ENCODE results near the gene DDN. TPM values are rescaled to one million over a fixed set of nuclear protein-coding genes. Genes with fewer than 3 reads are reported as not detected.

The DDN gene
- total and polyA plus RNA-seq, 2 donors (not counting 3 experiments of a cell fraction or from before 2014, with no cell fraction given), result 0.07 to 0.22 TPM

DNA sequence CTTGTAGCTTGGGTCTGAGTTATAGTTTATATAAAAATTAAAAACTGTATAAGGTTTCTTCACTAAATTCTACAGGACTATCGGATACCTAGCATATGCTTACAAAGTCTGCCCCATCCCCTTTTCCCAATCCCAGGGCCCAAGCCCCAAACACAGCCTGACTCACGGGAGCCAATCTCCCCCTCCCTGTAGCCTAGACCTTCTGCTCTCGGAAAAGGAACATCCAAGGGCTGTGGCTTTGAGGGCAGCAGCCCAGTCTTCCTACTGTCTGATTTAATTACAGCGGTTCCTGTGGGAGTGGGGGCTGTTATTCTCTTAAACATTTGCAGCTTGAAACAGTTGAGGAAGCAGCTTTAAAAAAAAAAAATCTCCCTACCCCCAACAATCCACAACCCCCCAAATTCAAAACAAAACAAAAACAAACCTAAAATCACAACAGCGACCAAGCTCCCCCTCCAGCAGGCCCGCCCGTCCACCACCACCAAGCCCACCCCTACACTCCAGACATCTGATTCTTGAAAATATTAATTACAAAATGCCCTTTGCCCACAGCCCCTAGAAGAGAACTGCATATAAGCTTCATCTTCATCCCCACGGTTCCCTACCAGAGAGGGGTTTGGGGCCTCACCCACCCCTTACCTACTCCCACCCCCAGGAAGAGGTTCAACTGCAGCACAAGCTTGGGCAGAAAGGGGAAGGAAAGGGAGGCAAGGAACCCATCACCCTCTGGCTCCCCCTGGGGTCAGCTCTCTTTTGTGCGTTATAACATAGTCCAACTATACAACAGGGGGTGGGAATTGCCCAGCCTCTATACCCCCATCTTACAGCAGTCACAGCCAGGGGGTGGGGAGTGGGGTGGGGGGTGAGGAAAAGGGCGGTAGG lies 20.5 kb upstream of the DDN start:
- Histone ChIP-seq H3K4me3 (replicated peaks in 1 of 3; ENCODE audit: insufficient read depth in 1 of 3, low read depth in 1 of 3, low read length in 3 of 3) (no peak overlapping the region), H3K9me1 (replicated peaks; ENCODE audit: control insufficient read depth, extremely low read depth, insufficient read depth, low read length) (no peaks in the 10 kb centered on the region), H3K9ac (replicated peaks; ENCODE audit: extremely low read depth, insufficient read depth, low read length) (peak overlapping the region; percentile 41), H3K27me3 (ENCODE audit: control insufficient read depth in 2 of 2, insufficient read depth in 2 of 2, low read length in 2 of 2) (no peaks in the 10 kb centered on the region), H3K9me3 (replicated peaks; ENCODE audit: control insufficient read depth, insufficient read depth, low read length) (no peaks in the 10 kb centered on the region), H3K36me3 (ENCODE audit: control insufficient read depth in 2 of 2, extremely low read depth in 1 of 2, insufficient read depth in 2 of 2, low read length in 2 of 2) (peaks cover 5 to 26% of the 10 kb centered on the region in 2 experiments), H4K20me1 (replicated peaks; ENCODE audit: control insufficient read depth, extremely low read depth, insufficient read depth, low read length) (no peaks in the 10 kb centered on the region), H3K79me2 (ENCODE audit: control insufficient read depth, insufficient read depth, low read length) (peaks cover 7% of the 10 kb centered on the region), H3K27ac (ENCODE audit: insufficient read depth, low read depth, low read length) (peak overlapping the region; percentile 98), H3K4me2 (ENCODE audit: insufficient read depth, low read length) (peak overlapping the region; percentile 29), H2AFZ (ENCODE audit: low read depth, low read length) (no peak overlapping the region), H3K4me1 (ENCODE audit: control insufficient read depth, extremely low read depth, insufficient read depth, low read length) (peaks cover 16% of the 10 kb centered on the region)
- ChIA-PET CTCF (interaction anchor here (0.5 to 3.3 kb wide), 19 partner anchors 9 to 167 kb away, joined by 3 to 43 read pairs (median 5); partner anchors contain the start of genes DDN and RHEBL1), POLR2A (interaction anchor here (0.6 to 1.5 kb wide), 3 partner anchors 14 to 244 kb away, joined by 3 to 5 read pairs (median 4); no protein-coding TSS in a partner anchor)
- DNase-seq (ENCODE audit: low read depth, low spot score) (peak; percentile 47), FAIRE-seq (no peak)
- dilution Hi-C loops (cut with MboI; ENCODE audit: extremely low pct_ligation_motif_present, low sequenced_read_pairs), result no loop called here
- no TSS peak for BruUV-seq (replicated peaks)
- intact Hi-C loops (cut with micrococcal nuclease), result loop anchor here (2.0 kb wide), 2 partner anchors 41 to 63 kb away; partner anchors contain the start of genes ARF3 and KMT2D
- TF ChIP-seq POLR2A (IDR thresholded peaks at IDR 0.05; ENCODE audit: low read depth, low read length) (no peak), FOS (IDR thresholded peaks at IDR 0.05; ENCODE audit: borderline replicate concordance, insufficient read depth, low read length) (no peak), MYC (IDR thresholded peaks at IDR 0.05; ENCODE audit: low read depth, low read length) (no peak), EZH2 (IDR thresholded peaks at IDR 0.05; ENCODE audit: borderline replicate concordance, low read depth, low read length, severe bottlenecking) (no peak)
- TF ChIP-seq, protein P1, sequence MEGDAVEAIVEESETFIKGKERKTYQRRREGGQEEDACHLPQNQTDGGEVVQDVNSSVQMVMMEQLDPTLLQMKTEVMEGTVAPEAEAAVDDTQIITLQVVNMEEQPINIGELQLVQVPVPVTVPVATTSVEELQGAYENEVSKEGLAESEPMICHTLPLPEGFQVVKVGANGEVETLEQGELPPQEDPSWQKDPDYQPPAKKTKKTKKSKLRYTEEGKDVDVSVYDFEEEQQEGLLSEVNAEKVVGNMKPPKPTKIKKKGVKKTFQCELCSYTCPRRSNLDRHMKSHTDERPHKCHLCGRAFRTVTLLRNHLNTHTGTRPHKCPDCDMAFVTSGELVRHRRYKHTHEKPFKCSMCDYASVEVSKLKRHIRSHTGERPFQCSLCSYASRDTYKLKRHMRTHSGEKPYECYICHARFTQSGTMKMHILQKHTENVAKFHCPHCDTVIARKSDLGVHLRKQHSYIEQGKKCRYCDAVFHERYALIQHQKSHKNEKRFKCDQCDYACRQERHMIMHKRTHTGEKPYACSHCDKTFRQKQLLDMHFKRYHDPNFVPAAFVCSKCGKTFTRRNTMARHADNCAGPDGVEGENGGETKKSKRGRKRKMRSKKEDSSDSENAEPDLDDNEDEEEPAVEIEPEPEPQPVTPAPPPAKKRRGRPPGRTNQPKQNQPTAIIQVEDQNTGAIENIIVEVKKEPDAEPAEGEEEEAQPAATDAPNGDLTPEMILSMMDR (IDR thresholded peaks at IDR 0.05; ENCODE audit: extremely low read depth in 1 of 2, insufficient read depth in 1 of 2, low read depth in 1 of 2, low read length in 2 of 2), result peak; percentile 11 to 53

Data from endothelial cell of umbilical vein (primary cell).